Activated effector memory CD4-positive, alpha-beta T cell treated with anti-CD3 and anti-CD28 coated beads, Interleukin-2, amount 50 U/mL, for 16 hours (primary cell): ENCODE data around the gene DUT.

ENCODE experiments used
- DNase-seq: peaks from one replicate; pipeline ENCODE4 v3.0.0-alpha.2; 2020

Gene DUT

GRCh38 chr15:48373821-48374451, 42.7 kb downstream of the DUT start:
- no peak for DNase-seq

- DNase-seq: no peak
These were observed 43.2 kb downstream of the DUT start for GRCh38 chr15:48374472-48374871.

- DNase-seq: no peak
These were observed 44.5 kb downstream of the DUT start for GRCh38 chr15:48375767-48376166.

GRCh38 chr15:48380198-48380597, 49.0 kb downstream of the DUT start:
- DNase-seq: no peak

- no peak for DNase-seq
These were observed 50.6 kb downstream of the DUT start for GRCh38 chr15:48381861-48382260.

- no peak for DNase-seq
These were observed 51.8 kb downstream of the DUT start for GRCh38 chr15:48383031-48383430.

- DNase-seq: no peak
These were observed 53.4 kb downstream of the DUT start for GRCh38 chr15:48384616-48385015.

GRCh38 chr15:48385031-48385830, 54.0 kb downstream of the DUT start:
- no peak for DNase-seq

GRCh38 chr15:48388016-48388851, 57.0 kb downstream of the DUT start:
- DNase-seq: no peak

- no peak for DNase-seq
These were observed 57.7 kb downstream of the DUT start for GRCh38 chr15:48388910-48389309.

- DNase-seq: no peak
These were observed 58.5 kb downstream of the DUT start for GRCh38 chr15:48389691-48390143.

- DNase-seq: no peak
These were observed 60.7 kb downstream of the DUT start for GRCh38 chr15:48391950-48392349.

- no peak for DNase-seq
These were observed 61.1 kb downstream of the DUT start for GRCh38 chr15:48392356-48392755.
